HEK293 (cell line): ENCODE data around the gene WDR48.

ENCODE experiments used
- CTCF ChIA-PET: fragments of 350-600 bp; formaldehyde crosslinking; extraction: SDS; loops from one replicate; lab custom pipeline; 2021; ENCODE audit warnings: antibody characterized with exemption; lab: Yijun Ruan, JAX
- POLR2A ChIA-PET: fragments of 300-600 bp; formaldehyde crosslinking; extraction: SDS; loops from one replicate; lab custom pipeline; 2020; ENCODE audit warnings: antibody characterized with exemption, inconsistent platforms; lab: Yijun Ruan, JAX
- H3K27ac ChIP-seq: fragments of 200-500 bp; sonication (Bioruptor generic); 2 replicates; pipeline ENCODE4 v1.5.1; 2014; ENCODE audit warnings: low read depth, low read length, control low read depth, inconsistent platforms; ENCODE audit errors: extremely low read depth
- H3K36me3 ChIP-seq, 2 experiments: fragments of 200-500 bp in 1 of 2; sonication (Bioruptor generic) in 1 of 2; 1 replicate in 1 of 2; 2 replicates in 1 of 2; pipeline ENCODE4 v1.5.1; 2014 to 2017; ENCODE audit warnings: inconsistent platforms in 2 of 2, low read length in 2 of 2; ENCODE audit not compliant: control insufficient read depth in 2 of 2, insufficient read depth in 1 of 2
- H3K4me1 ChIP-seq: fragments of 200-500 bp; sonication (Bioruptor generic); 2 replicates; pipeline ENCODE4 v1.5.1; 2014; ENCODE audit warnings: mild to moderate bottlenecking, low read length, inconsistent platforms; ENCODE audit not compliant: control insufficient read depth, insufficient read depth
- H3K4me3 ChIP-seq: 2 replicates; pipeline ENCODE4 v1.5.1; 2011; ENCODE audit warnings: low read depth, mild to moderate bottlenecking, control low read depth, low read length, moderate library complexity
- H3K9me3 ChIP-seq: fragments of 200-500 bp; sonication (Bioruptor generic); 2 replicates; pipeline ENCODE4 v1.5.1; 2014; ENCODE audit warnings: low read depth, low read length, inconsistent platforms; ENCODE audit not compliant: control insufficient read depth, insufficient read depth
- BCL11A ChIP-seq: fragments of 450-650 bp; formaldehyde crosslinking; IDR thresholded peaks from 2 replicates; pipeline ENCODE4 v1.5.1; 2016; ENCODE audit warnings: low read depth, missing biosample characterization, missing genetic modification characterization
- CTCF ChIP-seq: fragments of 450-650 bp; formaldehyde crosslinking; IDR thresholded peaks from 2 replicates; pipeline ENCODE4 v1.5.1; 2016; ENCODE audit warnings: missing biosample characterization, missing genetic modification characterization
- GLIS1 ChIP-seq: fragments of 450-650 bp; formaldehyde crosslinking; IDR thresholded peaks from 2 replicates; pipeline ENCODE4 v1.5.1; 2016; ENCODE audit warnings: missing biosample characterization, missing genetic modification characterization
- OSR2 ChIP-seq: fragments of 450-650 bp; formaldehyde crosslinking; IDR thresholded peaks from 2 replicates; pipeline ENCODE4 v1.5.1; 2016; ENCODE audit warnings: missing biosample characterization, missing genetic modification characterization
- PRDM1 ChIP-seq: fragments of 450-650 bp; formaldehyde crosslinking; IDR thresholded peaks from 2 replicates; pipeline ENCODE4; 2016; ENCODE audit warnings: missing biosample characterization, missing genetic modification characterization
- REST ChIP-seq: fragments of 450-650 bp; formaldehyde crosslinking; IDR thresholded peaks from 2 replicates; pipeline ENCODE4 v1.5.1; 2016; ENCODE audit warnings: missing biosample characterization, missing genetic modification characterization
- SCRT1 ChIP-seq: fragments of 450-650 bp; formaldehyde crosslinking; IDR thresholded peaks from 2 replicates; pipeline ENCODE4 v1.5.1; 2016; ENCODE audit warnings: missing biosample characterization, missing genetic modification characterization, borderline replicate concordance
- ZBTB7A ChIP-seq: fragments of 450-650 bp; formaldehyde crosslinking; IDR thresholded peaks from 2 replicates; pipeline ENCODE4 v1.5.1; 2016; ENCODE audit warnings: low read depth, missing biosample characterization, missing genetic modification characterization
- ZFP3 ChIP-seq: fragments of 450-650 bp; formaldehyde crosslinking; IDR thresholded peaks from 2 replicates; pipeline ENCODE4 v1.5.1; 2016; ENCODE audit warnings: low read depth, missing biosample characterization, missing genetic modification characterization
- ZNF266 ChIP-seq: fragments of 450-650 bp; formaldehyde crosslinking; IDR thresholded peaks from 2 replicates; pipeline ENCODE4 v1.5.1; 2016; ENCODE audit warnings: missing biosample characterization, missing genetic modification characterization, low read depth
- ZNF335 ChIP-seq: fragments of 450-650 bp; formaldehyde crosslinking; conservative IDR thresholded peaks from 2 replicates; pipeline ENCODE4 v1.5.1; 2016; ENCODE audit warnings: missing biosample characterization, missing genetic modification characterization
- ZNF341 ChIP-seq: fragments of 450-650 bp; formaldehyde crosslinking; IDR thresholded peaks from 2 replicates; pipeline ENCODE4; 2016; ENCODE audit warnings: low read depth, missing biosample characterization, missing genetic modification characterization
- ZNF561 ChIP-seq: fragments of 450-650 bp; IDR thresholded peaks from 2 replicates; pipeline ENCODE4 v1.5.1; 2018; ENCODE audit warnings: missing biosample characterization, missing genetic modification characterization, borderline replicate concordance
- ZNF623 ChIP-seq: fragments of 450-650 bp; formaldehyde crosslinking; IDR thresholded peaks from 2 replicates; pipeline ENCODE4 v1.5.1; 2016; ENCODE audit warnings: missing biosample characterization, missing genetic modification characterization
- ZNF677 ChIP-seq: fragments of 450-650 bp; IDR thresholded peaks from 2 replicates; pipeline ENCODE4 v1.5.0; 2018; ENCODE audit warnings: missing biosample characterization, mild to moderate bottlenecking, missing genetic modification characterization, moderate library complexity
- ZNF776 ChIP-seq: fragments of 450-650 bp; formaldehyde crosslinking; IDR thresholded peaks from 2 replicates; pipeline ENCODE4 v1.5.0; 2017; ENCODE audit warnings: missing biosample characterization, missing genetic modification characterization, borderline replicate concordance
- ZNF843 ChIP-seq: fragments of 450-650 bp; formaldehyde crosslinking; IDR thresholded peaks from 2 replicates; pipeline ENCODE4 v1.5.1; 2016; ENCODE audit warnings: missing biosample characterization, missing genetic modification characterization
- ZSCAN4 ChIP-seq: fragments of 450-650 bp; formaldehyde crosslinking; IDR thresholded peaks from 2 replicates; pipeline ENCODE4 v1.5.1; 2017; ENCODE audit warnings: missing biosample characterization, missing genetic modification characterization

Gene WDR48

GRCh38 chr3:39097716-39098472, 46.1 kb downstream of the WDR48 start:
- no peak for TF ChIP-seq OSR2 (tag by site-specific recombination)
- no peak for TF ChIP-seq ZNF335 (tag by site-specific recombination)
- no peak for TF ChIP-seq CTCF
- TF ChIP-seq ZNF341 (tag by site-specific recombination) = no peak
- no peak for TF ChIP-seq REST (tag by site-specific recombination)
- TF ChIP-seq SCRT1 (tag by site-specific recombination) = no peak
- TF ChIP-seq GLIS1 (tag by site-specific recombination) = no peak
- no peak for TF ChIP-seq ZSCAN4
- no peak for TF ChIP-seq ZNF776 (tag by site-specific recombination)
- no peak for TF ChIP-seq ZNF677
- no peak for TF ChIP-seq ZNF843
- no peak for TF ChIP-seq ZNF561
- TF ChIP-seq, all 188 proteins: peak for 0
- no peaks in the 10 kb centered on the region for H3K4me1 ChIP-seq
- no peak overlapping the region for H3K27ac ChIP-seq
- peaks cover 0 to 93% of the 10 kb centered on the region in 2 experiments for H3K36me3 ChIP-seq
- H3K9me3 ChIP-seq = no peaks in the 10 kb centered on the region
- CTCF ChIA-PET = interaction anchor here (2.0 kb wide), 1 partner anchor 190 kb away, joined by 10 read pairs; no protein-coding TSS in a partner anchor
- H3K4me3 ChIP-seq = no peak overlapping the region
- POLR2A ChIA-PET = no interaction called here

GRCh38 chr3:39098473-39099000, 46.7 kb downstream of the WDR48 start:
- CTCF ChIA-PET = no interaction called here
- Histone ChIP-seq H3K36me3 (peaks cover 0 to 86% of the 10 kb centered on the region in 2 experiments; a peak in 2 of 3 replicates), H3K4me1 (no peaks in the 10 kb centered on the region), H3K27ac (no peak overlapping the region), H3K4me3 (no peak overlapping the region), H3K9me3 (no peaks in the 10 kb centered on the region)
- POLR2A ChIA-PET = no interaction called here
- TF ChIP-seq ZFP3 (tag by site-specific recombination) = no peak
- TF ChIP-seq ZBTB7A (tag by site-specific recombination) = no peak
- TF ChIP-seq ZNF623 (tag by site-specific recombination) = no peak
- no peak for TF ChIP-seq PRDM1 (tag by site-specific recombination)
- no peak for TF ChIP-seq ZNF266 (tag by site-specific recombination)
- TF ChIP-seq BCL11A (tag by site-specific recombination) = no peak
